CD8-positive, alpha-beta memory T cell (primary cell): ENCODE data around the gene PARG. TPM values are rescaled to one million over a fixed set of nuclear protein-coding genes. Genes with fewer than 3 reads are reported as not detected.
A peak's percentile ranks its signal among the peaks of the same experiment; 100 is the strongest.
"Not testable (repeated sequence)": the region's sequence is repeated elsewhere in the genome, so short reads cannot be mapped to it uniquely, and the experiment has no call there.

Experiments
- CTCF ChIA-PET: fragments of 350-600 bp; sonication (Branson Sonifier 250); formaldehyde crosslinking; loops from one replicate; lab custom pipeline; 2021; ENCODE audit warnings: antibody characterized with exemption; lab: Charles Lee
- POLR2A ChIA-PET: fragments of 350-600 bp; sonication (Branson Sonifier 250); formaldehyde crosslinking; loops from one replicate; lab custom pipeline; 2021; ENCODE audit warnings: antibody characterized with exemption; lab: Charles Lee
- DNase-seq, 5 donors: peaks; one replicate each; pipeline versions ENCODE4 v3.0.0 to v3.0.0-alpha.2; 2020 to 2022; ENCODE audit warnings: mixed read lengths in 1 of 5
- H3K27ac ChIP-seq: one replicate; pipeline ENCODE4 v1.7.0; 2013; ENCODE audit warnings: low read depth, mild to moderate bottlenecking, low read length, moderate library complexity
- H3K27me3 ChIP-seq: 2 replicates; pipeline ENCODE4 v1.7.0; 2013; ENCODE audit warnings: low read length, mild to moderate bottlenecking; ENCODE audit not compliant: insufficient read depth, poor library complexity, severe bottlenecking
- H3K36me3 ChIP-seq: 2 replicates; pipeline ENCODE4 v1.7.0; 2013; ENCODE audit warnings: mild to moderate bottlenecking, low read length, moderate library complexity; ENCODE audit not compliant: insufficient read depth
- H3K4me1 ChIP-seq: 2 replicates; pipeline ENCODE4 v1.7.0; 2013; ENCODE audit warnings: mild to moderate bottlenecking, low read length, moderate library complexity; ENCODE audit not compliant: insufficient read depth
- H3K4me3 ChIP-seq: 2 replicates; pipeline ENCODE4 v1.7.0; 2013; ENCODE audit warnings: mild to moderate bottlenecking, low read length
- H3K9me3 ChIP-seq: 2 replicates; pipeline ENCODE4 v1.7.0; 2013; ENCODE audit warnings: mild to moderate bottlenecking, low read length
- H3K27ac Mint-ChIP-seq, 8 donors: one replicate each; pipeline ENCODE4 v1.8.0; 2020 to 2021; ENCODE audit warnings: mixed read lengths in 8 of 8, mild to moderate bottlenecking in 6 of 8, inconsistent platforms in 3 of 8, moderate library complexity in 3 of 8
- H3K27me3 Mint-ChIP-seq, 2 donors: one replicate each; pipeline ENCODE4 v1.8.0; 2020 to 2021; ENCODE audit warnings: mixed read lengths in 2 of 2, mild to moderate bottlenecking in 1 of 2, moderate library complexity in 1 of 2
- H3K36me3 Mint-ChIP-seq, 3 donors: one replicate each; pipeline ENCODE4 v1.8.0; 2020 to 2021; ENCODE audit warnings: mixed read lengths in 3 of 3, inconsistent platforms in 1 of 3, mild to moderate bottlenecking in 1 of 3
- H3K4me1 Mint-ChIP-seq, 3 donors: one replicate each; pipeline ENCODE4 v1.8.0; 2020 to 2021; ENCODE audit warnings: mixed read lengths in 3 of 3, inconsistent platforms in 1 of 3, mild to moderate bottlenecking in 1 of 3
- H3K4me3 Mint-ChIP-seq, 7 donors: one replicate each; pipeline ENCODE4 v1.8.0; 2020 to 2021; ENCODE audit warnings: mixed read lengths in 7 of 7, mild to moderate bottlenecking in 6 of 7, moderate library complexity in 4 of 7, inconsistent platforms in 2 of 7
- H3K9me3 Mint-ChIP-seq, 5 donors: one replicate each; pipeline ENCODE4 v1.8.0; 2020 to 2022; ENCODE audit warnings: mixed read lengths in 5 of 5, mild to moderate bottlenecking in 3 of 5, moderate library complexity in 2 of 5, inconsistent platforms in 1 of 5
- polyA plus RNA-seq: library from polyadenylated mRNA; unstranded; fragments of 300-500 nt; fragmentation: Illumina TruSeq; gene quantifications from one replicate; pipeline ENCODE4 v1.2.3, GENCODE V29; 2021
- total RNA-seq, 2 experiments: library from RNA; stranded (reverse); gene quantifications; one replicate each; pipeline ENCODE4 v1.2.3, GENCODE V29; 2021

Gene PARG
- total and polyA plus RNA-seq, 3 experiments from 2014 or later: 17.3 to 37.7 (median 35.2) TPM

GRCh38 chr10:49771046-49771445 lies 170.8 kb downstream of the PARG start:
- POLR2A ChIA-PET, H3K36me3 Mint-ChIP-seq, H3K9me3 ChIP-seq: not testable (repeated sequence)

GRCh38 chr10:49769692-49770091 lies 172.1 kb downstream of the PARG start:
- no peaks in the 10 kb centered on the region for H3K9me3 ChIP-seq
- H3K4me3 Mint-ChIP-seq: no peak overlapping the region
- CTCF ChIA-PET: no interaction called here

More at GRCh38 chr10:49771046-49771445, 170.8 kb downstream of the PARG start:
- not testable (repeated sequence) for H3K4me1 ChIP-seq, H3K27ac ChIP-seq, H3K4me1 Mint-ChIP-seq, H3K27ac Mint-ChIP-seq, H3K27me3 ChIP-seq, H3K36me3 ChIP-seq, H3K4me3 ChIP-seq, DNase-seq
- CTCF ChIA-PET: interaction anchor here (1.5 kb wide), 1 partner anchor 10 kb away, joined by 3 read pairs; no protein-coding TSS in a partner anchor
- peaks cover 23 to 45% of the 10 kb centered on the region in 2 donors for H3K27me3 Mint-ChIP-seq
- peak overlapping the region in 2 of 7 donors; percentile 3 to 23 for H3K4me3 Mint-ChIP-seq
- peaks cover 0 to 13% (median 5%) of the 10 kb centered on the region in 5 donors for H3K9me3 Mint-ChIP-seq

GRCh38 chr10:49768731-49769130 lies 173.1 kb downstream of the PARG start:
- Mint-ChIP-seq H3K27me3 (peaks cover 29 to 42% of the 10 kb centered on the region in 2 donors), H3K36me3 (peaks cover 0 to 5% (median 0%) of the 10 kb centered on the region in 3 donors), H3K9me3 (peaks cover 0 to 11% (median 5%) of the 10 kb centered on the region in 5 donors), H3K27ac (no peak overlapping the region), H3K4me3 (no peak overlapping the region), H3K4me1 (peaks cover 0 to 4% (median 0%) of the 10 kb centered on the region in 3 donors)
- Histone ChIP-seq H3K9me3 (no peaks in the 10 kb centered on the region), H3K36me3 (no peaks in the 10 kb centered on the region), H3K27ac (no peak overlapping the region), H3K4me1 (no peaks in the 10 kb centered on the region), H3K4me3 (no peak overlapping the region), H3K27me3 (no peaks in the 10 kb centered on the region)
- no peak for DNase-seq
- ChIA-PET POLR2A (no interaction called here), CTCF (no interaction called here)

More at GRCh38 chr10:49769692-49770091, 172.1 kb downstream of the PARG start:
- Mint-ChIP-seq H3K27me3 (peaks cover 24 to 40% of the 10 kb centered on the region in 2 donors), H3K27ac (no peak overlapping the region), H3K36me3 (peaks cover 0 to 5% (median 0%) of the 10 kb centered on the region in 3 donors), H3K4me1 (peaks cover 0 to 4% (median 0%) of the 10 kb centered on the region in 3 donors), H3K9me3 (peaks cover 0 to 11% (median 5%) of the 10 kb centered on the region in 5 donors)
- DNase-seq: no peak
- Histone ChIP-seq H3K4me1 (no peaks in the 10 kb centered on the region), H3K36me3 (no peaks in the 10 kb centered on the region), H3K27me3 (no peaks in the 10 kb centered on the region), H3K4me3 (no peak overlapping the region), H3K27ac (no peak overlapping the region)
- POLR2A ChIA-PET: no interaction called here

GRCh38 chr10:49768329-49768728 lies 173.5 kb downstream of the PARG start:
- DNase-seq: no peak
- Histone ChIP-seq H3K27me3 (no peaks in the 10 kb centered on the region), H3K4me1 (no peaks in the 10 kb centered on the region), H3K27ac (no peak overlapping the region), H3K4me3 (no peak overlapping the region), H3K9me3 (no peaks in the 10 kb centered on the region), H3K36me3 (no peaks in the 10 kb centered on the region)
- peaks cover 33 to 46% of the 10 kb centered on the region in 2 donors for H3K27me3 Mint-ChIP-seq
- ChIA-PET CTCF (no interaction called here), POLR2A (no interaction called here)
- H3K36me3 Mint-ChIP-seq: peaks cover 0 to 5% (median 0%) of the 10 kb centered on the region in 3 donors
- H3K4me3 Mint-ChIP-seq: no peak overlapping the region
- no peak overlapping the region for H3K27ac Mint-ChIP-seq
- H3K4me1 Mint-ChIP-seq: peaks cover 0 to 4% (median 0%) of the 10 kb centered on the region in 3 donors
- H3K9me3 Mint-ChIP-seq: peaks cover 0 to 11% (median 5%) of the 10 kb centered on the region in 5 donors

Other genes starting within 250 kb of the PARG start
- gene OGDHL, start 179.7 kb downstream of the PARG start, total RNA-seq: under 1 TPM; 0.55 to 0.70 TPM
- gene OGDHL, start 179.7 kb downstream of the PARG start, polyA plus RNA-seq: not detected
- gene TIMM23B, start within 50 bp of the PARG start, total RNA-seq: 10 to 100 TPM; 17.5 to 18.6 TPM
- 15.6 TPM for gene TIMM23B, start within 50 bp of the PARG start, polyA plus RNA-seq
- 10 to 100 TPM; 14.3 to 14.8 TPM for gene AGAP6, start 46.4 kb upstream of the PARG start, total RNA-seq
- 1.8 TPM for gene AGAP6, start 46.4 kb upstream of the PARG start, polyA plus RNA-seq
- gene WASHC2A, start 125.9 kb upstream of the PARG start, total RNA-seq: 10 to 100 TPM; 30.9 to 33.2 TPM
- gene WASHC2A, start 125.9 kb upstream of the PARG start, polyA plus RNA-seq: 46.1 TPM